22Rv1 (cell line): ENCODE results near the gene WSCD2.

Source experiments
- CTCF ChIP-seq: fragments of 450-650 bp; IDR thresholded peaks from 2 replicates; pipeline ENCODE4 v1.5.1; 2017; ENCODE audit warnings: mild to moderate bottlenecking
- ZFX ChIP-seq: fragments of 450-650 bp; IDR thresholded peaks from 2 replicates; pipeline ENCODE4 v1.6.1; 2017; ENCODE audit warnings: antibody characterized with exemption, borderline replicate concordance

- TF ChIP-seq CTCF (no peak), ZFX (no peak)
Observed at GRCh38 chr12:108180255-108181094, 51.4 kb downstream of the WSCD2 start.
